Right cardiac atrium (tissue), 5 donors: Measurements from ENCODE around the gene PPM1L. TPM values are rescaled to one million over a fixed set of nuclear protein-coding genes. Genes with fewer than 3 reads are reported as not detected.

Source experiments
- ATAC-seq, 2 donors: fragments of 200-7000 bp; cut with Tn5 transposase; one replicate each; pipeline versions ENCODE4 v1.8.0 to v1.9.1; 2020; ENCODE audit warnings: moderate library complexity in 2 of 2, mild to moderate bottlenecking in 1 of 2
- DNase-seq, 3 donors: peaks; one replicate each; pipeline ENCODE4 v3.0.0-alpha.2; 2020
- H3K27ac ChIP-seq: one replicate; pipeline ENCODE4 v1.5.1; 2013; ENCODE audit warnings: mild to moderate bottlenecking, low read length, control low read depth, moderate library complexity
- H3K27me3 ChIP-seq: one replicate; pipeline ENCODE4 v1.6.1; 2013; ENCODE audit not compliant: control insufficient read depth, insufficient read depth
- H3K4me1 ChIP-seq: one replicate; pipeline ENCODE4 v1.6.1; 2013; ENCODE audit warnings: low read length; ENCODE audit not compliant: control insufficient read depth, insufficient read depth
- H3K4me3 ChIP-seq: one replicate; pipeline ENCODE4 v1.5.1; 2013; ENCODE audit warnings: low read length, control low read depth
- H3K9me3 ChIP-seq: one replicate; pipeline ENCODE4 v1.6.1; 2013; ENCODE audit warnings: low read length; ENCODE audit not compliant: control insufficient read depth
- WGBS: extraction: QIAGEN DNeasy Blood & Tissue Kit; methylation state at CpG from one replicate; pipeline ENCODE4 v1.1.7; 2013; 5-methylcytosine and 5-hydroxymethylcytosine counted together
- intact Hi-C, 4 donors: fragments of 100-400 bp; cut with DNase I; formaldehyde crosslinking; loops; one replicate each; pipeline versions ENCODE4 v1.11.0 to v1.14.0; 2022 to 2023
- polyA plus RNA-seq: library from polyadenylated mRNA; stranded (reverse); fragments of 200-250 nt; gene quantifications from one replicate; pipeline ENCODE4 v1.2.3, GENCODE V29; 2013
- total RNA-seq, 4 donors: library from RNA; stranded (reverse); fragmentation: NEBNext Ultra II Directional; extraction: Animal tissue kit (Norgen Biotek cat#: 25700); gene quantifications; one replicate each; pipeline ENCODE4 v1.2.1, GENCODE V29; 2021
- donor health status: healthy with polysubstance abuse.
- donor health status: DM: no; HTN: yes; CAD: no.
- donor health status: DM: no; HTN: no; CAD: no.
- donor health status: DM: no; HTN: yes; CAD: no; lungs with severe emphysema.
- donor health status: DM: yes; HTN: yes; CAD: no.

The PPM1L gene
- total and polyA plus RNA-seq, 5 donors, result 6.1 to 31.7 (median 24.0) TPM

DNA sequence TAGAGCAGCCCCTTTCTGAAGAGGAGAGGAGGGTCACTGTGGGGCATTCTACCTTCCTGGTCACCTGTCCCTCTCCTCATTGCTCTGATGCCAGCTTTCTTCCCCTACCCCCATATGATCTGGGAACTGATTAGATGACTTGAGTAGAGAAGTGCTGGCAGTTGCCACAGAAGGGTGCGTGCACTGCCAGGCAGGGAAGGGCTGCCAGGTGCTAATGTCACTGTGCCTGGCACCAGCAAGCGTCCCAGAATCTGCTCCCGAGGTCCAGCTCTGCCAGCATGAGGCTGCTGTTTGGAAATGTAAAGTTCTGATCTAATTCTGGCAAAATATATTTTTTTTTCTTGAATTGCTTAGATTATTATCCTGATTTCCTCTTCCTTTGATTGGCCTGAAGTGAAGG is 52.8 kb downstream of the PPM1L start:
- H3K4me1 ChIP-seq, result peaks cover 14% of the 10 kb centered on the region
- DNase-seq (peak; percentile 22 to 68 (median 62)), ATAC-seq (peak; percentile 59 to 69)
- H3K27me3 ChIP-seq, result no peaks in the 10 kb centered on the region
- WGBS, result 69% methylated on average over 3 of the region's 3 CpGs
- H3K4me3 ChIP-seq, result no peak overlapping the region
- intact Hi-C loops, result loop anchor here in 1 of 4 donors (5.0 kb wide), 1 partner anchor 52 kb away; the partner anchor contains the start of gene PPM1L
- H3K27ac ChIP-seq, result peak overlapping the region; percentile 79
- no peaks in the 10 kb centered on the region for H3K9me3 ChIP-seq

DNA sequence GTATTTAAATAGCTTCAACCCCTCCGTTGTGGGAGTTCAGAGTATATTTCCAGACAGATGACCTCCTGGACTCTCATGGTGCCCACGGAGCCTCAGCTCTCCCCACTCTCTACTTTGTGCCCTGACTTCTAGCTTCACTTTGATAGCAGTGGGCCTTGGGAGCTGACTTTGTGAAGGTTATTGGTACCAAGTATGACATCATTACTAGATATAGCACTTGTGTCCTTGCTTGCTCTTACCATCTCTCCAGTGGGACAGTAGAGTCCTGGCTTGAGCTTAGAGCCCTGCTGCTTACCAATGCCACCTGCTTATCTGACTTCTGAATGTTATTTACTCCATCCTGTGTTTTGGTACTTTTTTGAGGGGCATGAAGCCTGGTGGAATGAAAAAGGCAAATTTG is 53.4 kb downstream of the PPM1L start:
- ATAC-seq (no peak), DNase-seq (no peak)
- H3K27me3 ChIP-seq, result no peaks in the 10 kb centered on the region
- intact Hi-C loops, result loop anchor here in 1 of 4 donors (5.0 kb wide), 1 partner anchor 52 kb away; the partner anchor contains the start of gene PPM1L
- 45% methylated on average over 2 of the region's 2 CpGs for WGBS
- H3K27ac ChIP-seq, result peak overlapping the region; percentile 93
- no peaks in the 10 kb centered on the region for H3K9me3 ChIP-seq
- no peak overlapping the region for H3K4me3 ChIP-seq
- H3K4me1 ChIP-seq, result peaks cover 14% of the 10 kb centered on the region

DNA sequence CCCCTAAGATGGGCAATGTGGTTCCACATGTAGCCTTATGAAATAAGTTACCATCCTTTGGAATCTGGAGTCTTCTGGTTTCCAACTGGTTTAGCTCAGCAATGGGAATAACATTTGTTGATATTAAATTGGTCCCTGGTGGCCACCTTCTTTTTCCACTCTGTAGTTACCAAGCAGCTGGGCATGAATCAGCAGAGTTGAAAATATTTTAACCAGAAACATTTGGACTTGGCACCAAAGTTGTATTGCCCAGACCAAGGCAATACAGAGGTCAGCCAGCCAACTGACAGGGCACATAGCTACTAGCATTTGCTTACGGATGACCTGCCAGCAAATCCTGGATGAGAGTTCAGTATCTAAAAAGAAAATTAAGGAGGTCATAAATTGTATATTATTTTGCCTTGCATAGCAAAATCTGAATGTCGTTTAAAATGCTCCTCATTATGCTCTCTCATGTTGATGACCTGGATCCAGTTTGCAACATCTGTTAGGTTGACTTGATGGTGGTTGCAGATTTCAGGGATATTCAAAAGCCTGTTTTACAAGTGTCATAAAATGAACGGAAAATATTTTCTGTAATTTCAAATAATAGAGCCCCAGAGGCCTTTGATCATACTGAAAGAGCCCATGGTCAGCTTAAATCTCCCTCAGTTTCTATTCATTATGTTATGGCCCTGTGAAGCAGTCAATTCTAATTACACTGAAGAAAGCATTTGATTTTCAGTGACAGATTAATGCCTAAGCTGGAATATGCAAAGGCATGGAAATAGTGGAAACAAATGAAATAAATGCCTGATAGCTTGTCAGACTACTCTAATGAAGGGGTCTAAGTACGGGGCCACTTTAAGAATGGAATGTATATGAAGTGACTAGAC is 54.6 kb downstream of the PPM1L start:
- ATAC-seq (peak in 1 of 2 donors; percentile 30), DNase-seq (peak in 1 of 3 donors; percentile 14)
- H3K27ac ChIP-seq, result no peak overlapping the region
- intact Hi-C loops, result no loop called here
- no peak overlapping the region for H3K4me3 ChIP-seq
- H3K27me3 ChIP-seq, result no peaks in the 10 kb centered on the region
- WGBS, result 59% methylated on average over 4 of the region's 4 CpGs
- H3K4me1 ChIP-seq, result peaks cover 11% of the 10 kb centered on the region
- no peaks in the 10 kb centered on the region for H3K9me3 ChIP-seq

DNA sequence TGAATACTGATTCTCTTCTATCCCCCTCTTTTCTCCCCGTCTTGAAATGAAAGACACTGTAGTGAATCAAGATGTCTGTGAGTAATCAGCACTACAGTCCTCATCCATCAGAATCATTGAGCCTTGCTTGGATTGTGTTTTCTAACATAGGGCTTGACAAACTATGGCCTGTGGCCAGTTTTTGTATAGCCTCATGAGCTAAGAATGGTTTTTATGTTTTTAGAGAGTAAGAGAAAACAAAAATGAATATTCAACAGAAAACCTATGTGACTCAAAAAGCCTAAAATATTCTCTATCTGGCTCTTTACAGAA is 55.2 kb downstream of the PPM1L start:
- DNase-seq (no peak), ATAC-seq (no peak)
- Histone ChIP-seq H3K4me1 (peaks cover 11% of the 10 kb centered on the region), H3K27me3 (no peaks in the 10 kb centered on the region), H3K27ac (no peak overlapping the region), H3K9me3 (no peaks in the 10 kb centered on the region), H3K4me3 (no peak overlapping the region)
- intact Hi-C loops, result no loop called here
- WGBS, result 48% methylated on average over 1 of the region's 1 CpG

DNA sequence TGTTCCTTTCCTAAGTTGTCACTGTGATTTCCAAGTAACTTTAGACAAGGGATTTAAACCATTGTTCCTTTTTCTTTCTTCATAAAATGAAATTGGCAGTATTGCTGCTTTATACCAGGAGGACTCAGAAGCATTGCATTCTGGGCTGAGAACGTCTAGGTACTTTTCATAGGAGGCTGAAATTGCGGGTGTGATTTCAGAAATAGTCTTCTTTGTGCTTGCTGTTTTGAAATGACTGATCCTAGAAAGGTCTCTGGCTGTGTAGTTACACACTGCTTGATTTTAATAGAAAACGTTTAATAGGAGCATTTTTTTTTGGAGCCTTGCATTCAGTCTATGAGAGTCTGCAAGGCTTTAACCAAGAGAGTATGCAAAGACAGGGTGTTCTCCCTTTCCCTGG is 56.3 kb downstream of the PPM1L start:
- 57% methylated on average over 3 of the region's 3 CpGs for WGBS
- Histone ChIP-seq H3K4me1 (peaks cover 11% of the 10 kb centered on the region), H3K27ac (no peak overlapping the region), H3K9me3 (no peaks in the 10 kb centered on the region), H3K4me3 (no peak overlapping the region), H3K27me3 (no peaks in the 10 kb centered on the region)
- intact Hi-C loops, result no loop called here
- ATAC-seq (no peak), DNase-seq (no peak)

DNA sequence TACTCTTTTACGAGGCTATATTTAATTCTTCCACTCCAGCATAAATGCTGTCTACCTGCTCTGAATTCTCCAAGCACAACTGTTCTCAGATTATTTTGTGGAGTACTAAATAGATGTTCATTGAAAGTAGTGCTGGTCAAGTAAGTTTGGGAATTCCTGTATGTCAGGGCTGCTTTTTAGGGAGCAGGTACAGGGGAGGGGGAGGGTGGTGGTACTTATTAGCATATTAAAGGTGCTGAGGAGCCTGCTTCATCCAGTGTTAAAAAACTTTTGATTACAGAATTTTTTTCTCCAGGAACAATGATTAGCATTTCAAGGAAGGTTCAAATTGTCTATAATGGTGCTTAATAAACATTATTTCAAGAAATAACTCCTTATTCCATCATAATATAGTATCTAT is 59.2 kb downstream of the PPM1L start:
- DNase-seq (no peak), ATAC-seq (no peak)
- Histone ChIP-seq H3K9me3 (no peaks in the 10 kb centered on the region), H3K27ac (no peak overlapping the region), H3K27me3 (no peaks in the 10 kb centered on the region), H3K4me3 (no peak overlapping the region), H3K4me1 (no peaks in the 10 kb centered on the region)
- intact Hi-C loops, result no loop called here
- WGBS, result 99% methylated on average over 1 of the region's 1 CpG

DNA sequence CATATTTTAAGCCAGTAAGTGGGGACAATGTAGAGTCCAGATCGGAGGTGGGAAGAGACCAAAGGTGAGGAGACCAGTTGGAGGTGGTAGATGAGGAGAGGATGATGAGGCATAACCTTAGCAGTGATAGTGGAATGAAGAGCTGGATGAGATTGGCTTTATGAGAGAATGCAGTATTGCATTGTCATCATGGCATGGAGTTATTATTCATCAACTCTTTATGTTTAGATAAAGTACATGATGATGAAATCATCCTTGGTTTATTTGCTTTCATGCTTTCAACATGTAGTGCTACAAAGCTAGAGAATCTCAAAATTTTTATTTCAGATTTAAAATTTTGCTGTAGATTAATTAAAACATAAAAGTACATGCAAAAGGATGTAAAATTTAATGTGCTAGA is 64.0 kb downstream of the PPM1L start:
- H3K4me1 ChIP-seq, result no peaks in the 10 kb centered on the region
- H3K4me3 ChIP-seq, result no peak overlapping the region
- H3K9me3 ChIP-seq, result no peaks in the 10 kb centered on the region
- H3K27me3 ChIP-seq, result no peaks in the 10 kb centered on the region
- ATAC-seq (no peak), DNase-seq (no peak)
- WGBS, result 95% methylated on average over 1 of the region's 1 CpG
- intact Hi-C loops, result no loop called here
- no peak overlapping the region for H3K27ac ChIP-seq

DNA sequence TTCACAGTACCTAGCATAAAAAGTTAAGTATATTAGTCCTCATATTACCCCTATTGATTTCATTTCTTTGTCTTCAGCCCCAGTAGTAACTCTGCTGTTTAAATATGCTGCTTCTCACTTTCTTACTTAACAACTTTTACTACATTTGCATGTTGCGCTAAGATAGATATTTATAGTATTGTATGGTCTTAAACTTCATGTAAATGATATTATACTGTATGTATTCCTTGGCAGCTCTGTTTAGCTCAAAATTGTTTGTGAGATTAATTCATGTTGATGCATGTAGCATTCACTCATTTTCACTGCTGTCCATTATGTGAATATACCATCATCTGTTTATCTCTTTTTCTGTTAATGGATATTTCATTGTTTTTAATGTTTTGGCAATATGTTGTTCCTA is 64.4 kb downstream of the PPM1L start:
- Histone ChIP-seq H3K27ac (no peak overlapping the region), H3K4me1 (no peaks in the 10 kb centered on the region), H3K27me3 (no peaks in the 10 kb centered on the region), H3K4me3 (no peak overlapping the region), H3K9me3 (no peaks in the 10 kb centered on the region)
- WGBS, result 99% methylated on average over 1 of the region's 1 CpG
- intact Hi-C loops, result no loop called here
- no peak for ATAC-seq
- DNase-seq, result no peak

DNA sequence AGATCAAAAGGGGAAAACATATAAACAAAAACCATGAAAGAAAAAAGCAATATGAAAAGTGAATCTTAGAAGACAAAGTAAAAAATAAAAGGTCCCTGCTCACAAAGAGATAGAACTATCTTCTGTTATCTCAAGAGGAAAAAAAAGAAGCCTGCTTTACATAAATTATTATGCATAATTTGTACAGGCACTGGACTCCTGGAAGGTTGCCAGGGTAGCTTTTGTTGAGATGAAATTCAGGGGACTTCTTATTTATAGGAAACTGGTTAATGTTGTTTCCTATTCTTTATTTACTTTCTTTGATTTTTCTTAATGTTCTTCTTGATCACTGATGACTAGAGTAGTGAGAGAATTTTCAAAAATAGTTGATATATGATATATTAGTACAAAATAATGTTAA is 66.9 kb downstream of the PPM1L start:
- Histone ChIP-seq H3K27me3 (no peaks in the 10 kb centered on the region), H3K4me1 (peaks cover 2% of the 10 kb centered on the region), H3K9me3 (no peaks in the 10 kb centered on the region), H3K4me3 (no peak overlapping the region), H3K27ac (no peak overlapping the region)
- intact Hi-C loops, result no loop called here
- DNase-seq, result no peak
- no peak for ATAC-seq

DNA sequence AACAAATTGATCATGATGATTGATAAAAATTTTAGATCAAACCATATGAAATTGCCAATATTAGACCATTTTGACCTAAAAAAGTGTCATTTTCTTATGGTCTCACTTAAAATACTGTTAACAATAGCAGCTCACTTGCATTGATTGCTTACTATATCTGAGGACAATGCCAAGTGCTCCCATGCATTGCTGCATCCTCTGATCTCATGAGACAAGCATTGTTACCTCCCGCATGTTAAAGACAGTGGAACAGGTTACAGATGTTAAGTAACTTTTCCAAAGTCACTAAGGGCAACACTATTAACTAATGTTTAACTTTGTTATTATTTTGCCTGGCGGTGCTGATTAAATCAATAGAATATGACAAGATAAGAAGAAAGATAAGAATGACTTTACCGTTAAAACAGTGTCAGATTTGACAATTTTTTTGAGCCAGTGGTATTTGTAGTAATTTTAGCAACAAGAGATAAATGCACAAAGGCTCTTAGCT is 69.3 kb downstream of the PPM1L start:
- Histone ChIP-seq H3K9me3 (no peaks in the 10 kb centered on the region), H3K27me3 (no peaks in the 10 kb centered on the region), H3K27ac (no peak overlapping the region), H3K4me1 (peaks cover 5% of the 10 kb centered on the region), H3K4me3 (no peak overlapping the region)
- 46% methylated on average over 3 of the region's 3 CpGs for WGBS
- DNase-seq (no peak), ATAC-seq (no peak)
- intact Hi-C loops, result no loop called here

DNA sequence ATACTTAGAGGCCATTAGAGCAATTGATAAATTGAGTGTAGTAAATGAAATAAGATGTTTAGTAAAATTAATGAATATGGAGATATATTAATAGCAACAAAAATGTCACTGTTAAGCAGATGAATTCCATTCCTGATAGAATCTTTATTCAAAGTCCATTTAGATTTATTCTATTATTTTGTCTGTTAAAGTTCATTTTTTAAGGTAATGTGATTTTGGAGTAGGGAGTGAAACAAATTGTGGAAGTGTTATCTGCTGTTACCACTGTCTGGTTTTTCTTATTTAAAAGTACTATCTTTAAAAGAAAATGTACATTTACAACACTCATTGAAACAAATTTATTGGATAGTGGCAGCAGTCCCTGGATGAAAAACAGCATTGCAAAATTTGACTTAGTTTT is 70.4 kb downstream of the PPM1L start:
- Histone ChIP-seq H3K27ac (no peak overlapping the region), H3K4me1 (peaks cover 5% of the 10 kb centered on the region), H3K4me3 (no peak overlapping the region), H3K27me3 (no peaks in the 10 kb centered on the region), H3K9me3 (no peaks in the 10 kb centered on the region)
- intact Hi-C loops, result no loop called here
- DNase-seq (no peak), ATAC-seq (no peak)
